CD4-positive, alpha-beta T cell treated with Interleukin-4 for 4 hours (primary cell): Measurements from ENCODE around the gene CDK5.
A peak's percentile ranks its signal among the peaks of the same experiment; 100 is the strongest.

Experiments
- DNase-seq: peaks from one replicate; pipeline ENCODE4 v3.0.0-alpha.2; 2020

CDK5 gene

GRCh38 chr7:151071032-151071866, 13.6 kb upstream of the CDK5 start:
- DNase-seq: no peak

- DNase-seq: no peak
Observed at GRCh38 chr7:151070574-151070960, 12.9 kb upstream of the CDK5 start.

DNA sequence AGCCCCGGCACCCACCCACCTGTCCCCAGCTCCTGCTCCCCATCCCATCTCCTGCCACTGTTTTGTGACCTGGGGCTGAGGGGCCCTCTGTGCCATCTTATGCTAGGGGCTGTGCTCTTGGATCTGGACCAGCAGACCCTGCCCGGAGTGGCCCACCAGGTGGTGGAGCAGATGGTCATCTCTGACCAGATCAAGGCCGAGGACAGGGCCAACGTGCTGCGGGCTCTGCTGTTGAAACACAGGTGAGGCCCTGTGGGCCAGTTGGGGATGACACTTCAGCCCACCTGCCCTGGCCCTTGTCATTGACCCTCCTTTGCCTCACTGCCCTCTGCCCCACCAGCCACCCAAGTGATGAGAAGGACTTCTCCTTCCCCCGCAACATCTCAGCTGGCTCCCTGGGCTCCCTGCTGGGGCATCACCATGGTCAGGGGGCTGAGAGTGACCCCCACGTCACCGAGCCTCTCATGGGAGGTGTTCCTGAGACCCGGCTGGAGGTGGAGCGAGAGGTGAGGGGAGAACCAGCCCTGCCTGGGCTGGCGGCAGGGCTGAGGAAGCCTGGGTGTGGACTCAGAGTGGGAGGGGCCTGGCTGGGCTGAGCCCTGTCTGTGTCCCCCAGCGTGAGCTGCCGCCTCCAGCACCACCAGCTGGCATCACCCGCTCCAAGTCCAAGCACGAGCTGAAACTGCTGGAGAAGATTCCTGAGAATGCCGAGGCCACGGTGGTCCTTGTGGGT, 12.3 kb upstream of the CDK5 start:
- no peak for DNase-seq

DNA sequence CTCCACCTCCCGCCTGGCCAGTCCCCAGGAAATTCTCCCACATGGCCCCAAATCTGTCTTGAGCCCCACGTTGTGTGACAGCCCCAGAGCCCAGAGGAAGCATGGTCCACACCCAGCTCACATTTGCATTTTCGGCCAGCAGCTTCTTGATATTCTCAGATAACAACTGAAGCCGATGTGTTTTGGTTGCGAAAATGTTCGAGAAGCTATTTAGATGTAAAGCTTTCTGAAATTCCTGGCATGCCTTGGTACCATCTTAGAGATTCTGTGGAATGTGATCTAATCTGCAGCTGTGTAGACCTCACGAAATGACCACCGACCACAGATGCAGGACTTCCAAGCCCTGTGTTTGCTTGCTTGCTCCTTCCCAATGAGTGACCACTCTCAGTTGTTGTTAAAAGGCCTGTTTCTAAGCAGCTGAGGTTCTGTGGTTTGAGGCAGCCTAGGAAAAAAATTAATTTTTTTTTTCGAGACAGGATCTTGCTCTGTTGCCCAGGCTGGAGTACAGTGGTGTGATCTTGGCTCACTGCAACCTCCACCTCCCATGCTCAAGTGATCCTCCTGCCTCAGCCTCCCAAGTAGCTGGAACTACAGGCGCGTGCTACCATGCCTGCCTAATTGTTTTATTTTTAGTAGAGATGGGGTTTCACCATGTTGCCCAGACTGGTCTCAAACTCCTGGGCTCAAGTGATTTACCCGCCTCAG, 10.5 kb upstream of the CDK5 start:
- no peak for DNase-seq

GRCh38 chr7:151066273-151066974, 8.7 kb upstream of the CDK5 start:
- no peak for DNase-seq

- DNase-seq: no peak
Observed at GRCh38 chr7:151065516-151065915, 7.8 kb upstream of the CDK5 start.

DNA sequence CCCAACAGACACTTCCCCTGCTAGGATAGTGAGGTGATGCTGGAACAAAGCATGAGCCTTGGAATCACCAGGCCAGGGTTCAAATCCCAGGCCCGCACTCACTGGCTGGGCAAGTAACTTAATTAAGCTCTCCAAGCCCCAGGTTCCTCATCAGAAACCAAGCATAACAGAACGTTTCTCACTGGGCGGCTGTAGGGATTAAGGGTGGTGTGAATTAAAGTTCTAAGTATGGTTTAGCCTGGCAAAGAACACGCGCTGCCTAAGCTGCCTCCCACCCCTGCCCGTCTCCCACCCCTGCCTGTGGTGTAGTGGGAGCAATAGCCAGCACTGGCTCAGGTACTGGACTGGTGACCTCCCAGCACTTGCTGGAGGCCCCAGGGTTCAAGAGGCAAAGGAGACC, 7.3 kb upstream of the CDK5 start:
- no peak for DNase-seq

GRCh38 chr7:151064454-151064853, 6.8 kb upstream of the CDK5 start:
- DNase-seq: no peak

DNA sequence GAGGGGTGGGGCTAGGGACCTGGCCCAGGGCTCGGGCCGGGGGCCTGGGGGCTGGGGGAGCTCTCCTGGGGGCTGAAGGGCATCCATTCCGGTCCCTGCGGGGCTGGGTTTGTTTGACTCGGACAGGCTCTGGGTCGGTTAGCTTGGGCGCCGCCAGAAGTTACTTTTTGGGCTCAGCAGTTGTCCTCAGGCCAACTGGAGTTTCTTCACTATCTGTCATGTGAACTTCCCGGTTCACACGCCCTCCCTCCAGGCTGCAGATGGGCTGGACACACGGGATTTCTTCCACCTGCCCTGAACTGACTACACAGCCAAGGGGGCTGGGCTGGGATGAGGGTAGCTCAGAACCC, 5.5 kb upstream of the CDK5 start:
- no peak for DNase-seq

GRCh38 chr7:151062399-151063211, 4.9 kb upstream of the CDK5 start:
- DNase-seq: no peak

GRCh38 chr7:151062111-151062398, 4.4 kb upstream of the CDK5 start:
- no peak for DNase-seq

DNA sequence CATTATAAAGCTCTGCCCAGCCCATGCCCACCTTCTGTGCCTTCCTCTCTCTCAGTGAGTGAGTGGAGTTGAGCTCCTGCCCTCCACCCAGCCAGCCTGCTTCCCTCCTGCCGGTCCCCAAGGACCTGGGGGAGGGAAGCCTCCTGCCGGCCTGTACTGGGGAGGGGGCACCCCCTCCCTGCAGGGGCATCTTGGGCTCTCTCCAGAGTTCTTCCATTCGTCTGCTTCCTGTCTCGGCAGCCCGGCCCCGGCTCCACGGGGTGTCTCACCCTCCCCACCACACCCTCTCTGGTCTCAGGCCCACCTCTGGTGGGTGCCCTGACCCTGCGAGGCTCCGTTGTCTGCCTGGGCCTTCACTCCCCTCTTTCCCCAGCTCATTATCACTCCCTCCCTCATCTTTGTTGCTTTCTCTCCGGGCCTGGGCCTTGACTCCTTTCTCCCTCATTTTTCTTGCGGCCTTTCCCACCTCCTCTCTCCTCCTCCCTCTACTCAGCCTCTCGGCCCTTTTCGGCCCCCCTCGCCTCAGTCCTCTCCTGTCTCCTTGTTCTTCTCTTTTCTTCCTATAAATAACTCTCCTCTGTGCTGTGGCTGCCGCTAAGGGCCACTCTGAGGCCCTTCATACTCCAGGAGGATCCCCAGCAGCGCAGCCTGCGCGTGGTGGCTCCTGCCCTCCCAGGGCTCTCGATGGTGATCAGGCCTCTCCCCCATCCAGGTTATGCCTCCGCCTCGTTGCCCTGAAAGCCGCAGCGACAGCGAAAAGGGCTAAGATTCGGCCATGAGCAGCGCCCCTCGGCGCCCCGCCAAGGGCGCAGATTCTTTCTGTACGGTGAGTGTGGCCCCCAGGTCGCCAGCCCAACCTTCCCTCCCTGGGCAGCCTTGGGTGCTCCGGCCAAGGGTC, 3.8 kb upstream of the CDK5 start:
- no peak for DNase-seq

GRCh38 chr7:151060416-151061212, 2.9 kb upstream of the CDK5 start:
- no peak for DNase-seq

- no peak for DNase-seq
Observed at GRCh38 chr7:151060113-151060415, 2.4 kb upstream of the CDK5 start.

GRCh38 chr7:151059367-151060112, 1.8 kb upstream of the CDK5 start, which contains the start of gene SLC4A2:
SLC4A2 (plus strand) TSS chr7:151059589; CDS start chr7:151061988, 2,399 bp downstream.
- DNase-seq: peak; percentile 54

DNA sequence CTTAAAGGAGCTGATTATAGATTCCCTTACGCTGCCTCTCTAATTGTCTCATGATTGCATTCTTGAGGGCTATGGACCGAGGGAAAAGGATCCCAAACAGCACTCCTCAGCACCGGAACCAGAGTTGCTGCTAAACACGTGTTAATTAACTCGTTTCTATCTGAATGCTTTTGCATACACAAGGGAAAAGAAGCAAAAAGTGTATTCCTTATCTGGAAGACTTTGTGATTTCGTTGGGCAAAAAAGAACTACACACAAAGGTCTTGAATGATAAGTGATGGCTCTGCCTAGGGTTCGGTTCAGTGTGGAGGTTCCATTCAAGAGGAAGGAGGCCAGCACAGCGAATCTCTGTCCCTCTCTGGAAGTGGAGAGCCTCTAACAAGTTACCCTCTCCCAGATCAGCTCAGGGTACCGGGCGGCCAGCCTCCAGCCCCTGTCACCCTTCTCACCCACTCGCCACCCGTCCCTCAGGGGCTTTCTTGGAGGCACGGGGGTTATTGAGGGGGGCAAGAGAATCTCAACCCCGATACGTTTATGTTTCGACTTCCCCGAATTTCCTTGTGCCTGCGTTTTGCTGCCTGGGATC, 1.2 kb upstream of the CDK5 start:
- DNase-seq: no peak

- peak; percentile 99 for DNase-seq
Observed at GRCh38 chr7:151057989-151058780, 488 bp upstream of the CDK5 start.

GRCh38 chr7:151056666-151057505, 811 bp downstream of the CDK5 start:
- DNase-seq: no peak
